NCI-H2196 (cell line): Measurements from ENCODE around the gene OPCML.

Source experiments
- DNase-seq: peaks from one replicate; lab custom pipeline; 2025; ENCODE audit not compliant: unreplicated experiment; lab: John Stamatoyannopoulos, UW

Gene OPCML

GRCh38 chr11:132907651-132908413, 624.5 kb downstream of the OPCML start:
- DNase-seq = no peak

- DNase-seq = no peak
Measured at GRCh38 chr11:132904607-132905006, 627.7 kb downstream of the OPCML start.

- DNase-seq = no peak
Measured at GRCh38 chr11:132904091-132904490, 628.2 kb downstream of the OPCML start.

GRCh38 chr11:132901638-132902471, 630.4 kb downstream of the OPCML start:
- DNase-seq = no peak

GRCh38 chr11:132898676-132899075, 633.6 kb downstream of the OPCML start:
- no peak for DNase-seq

DNA sequence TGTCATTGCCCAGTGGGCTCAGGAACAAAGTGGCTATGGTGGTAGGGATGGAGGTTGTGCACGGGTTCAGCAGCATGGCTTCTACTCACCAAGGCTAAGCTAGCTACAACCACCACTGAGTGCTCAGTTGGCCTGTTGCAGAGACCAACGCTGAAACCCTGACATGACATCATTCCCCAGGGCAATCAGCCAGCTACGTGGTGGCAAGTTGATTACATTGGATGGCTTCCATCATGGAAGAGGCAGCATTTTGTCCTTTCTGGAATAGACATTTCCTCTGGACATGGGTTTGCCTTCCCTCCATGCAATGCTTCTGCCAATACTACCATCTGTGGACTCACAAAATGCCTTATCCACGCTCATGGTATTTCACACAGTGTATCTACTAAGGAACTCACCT, 634.3 kb downstream of the OPCML start:
- no peak for DNase-seq

DNA sequence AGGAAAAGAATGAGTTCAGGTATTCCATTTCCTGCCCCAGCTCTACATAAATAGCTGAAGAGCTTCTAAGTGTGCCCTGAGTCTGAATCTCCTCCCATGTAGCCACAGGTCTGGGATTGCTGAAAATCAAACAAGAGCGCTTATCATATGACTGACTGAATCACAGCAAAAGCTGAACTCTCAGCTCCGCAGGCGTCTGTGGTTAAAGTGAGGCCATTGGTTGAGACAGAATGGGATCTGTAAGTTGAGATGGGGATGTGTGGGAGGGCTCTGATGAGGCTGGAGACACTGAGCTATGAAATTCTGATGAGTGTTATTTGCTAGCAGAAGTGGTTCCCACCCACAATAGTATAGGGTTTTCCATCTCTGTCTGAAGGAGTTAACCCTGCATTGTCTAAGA, 637.0 kb downstream of the OPCML start:
- no peak for DNase-seq

DNA sequence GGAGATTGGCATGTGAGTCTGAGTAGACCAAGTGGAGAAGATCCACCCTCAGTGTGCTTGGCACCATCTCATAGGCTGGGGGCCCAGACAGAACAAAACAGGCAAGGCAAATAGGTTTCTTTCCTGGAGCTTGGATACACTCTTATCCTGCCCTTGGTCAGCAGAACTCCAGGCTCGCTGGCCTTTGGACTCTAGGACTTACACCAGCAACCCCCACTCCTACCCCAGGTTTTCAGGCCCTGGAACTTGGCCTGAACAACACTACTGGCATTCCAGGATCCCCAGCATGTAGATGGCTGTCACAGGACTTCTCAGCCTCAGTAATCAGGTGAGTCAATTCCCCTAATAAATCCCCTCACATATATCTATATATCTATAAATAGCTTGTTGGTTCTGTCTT, 637.7 kb downstream of the OPCML start:
- DNase-seq = no peak

DNA sequence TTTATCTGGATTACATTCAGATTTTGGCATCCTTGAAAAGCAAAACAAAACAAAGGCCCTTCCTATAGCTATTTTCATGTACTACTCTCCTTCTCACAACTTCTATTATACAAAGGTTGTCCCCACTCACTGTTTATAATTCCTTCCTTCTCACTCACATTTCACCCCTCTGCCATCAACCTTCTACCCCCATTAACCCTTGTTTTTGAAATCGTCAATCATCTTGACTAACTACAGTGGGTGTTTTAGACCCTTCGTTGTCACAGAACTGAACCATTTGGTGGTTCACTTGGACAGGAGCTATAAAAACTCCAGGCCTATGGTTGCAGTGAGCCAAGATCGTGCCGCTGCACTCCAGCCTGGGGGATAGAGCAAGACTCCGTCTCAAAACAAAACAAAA, 639.4 kb downstream of the OPCML start:
- no peak for DNase-seq

- DNase-seq = no peak
Measured at GRCh38 chr11:132888226-132888625, 644.1 kb downstream of the OPCML start.

- DNase-seq = no peak
Measured at GRCh38 chr11:132886335-132886734, 646.0 kb downstream of the OPCML start.

- DNase-seq = no peak
Measured at GRCh38 chr11:132883241-132883640, 649.1 kb downstream of the OPCML start.

GRCh38 chr11:132881622-132882021, 650.7 kb downstream of the OPCML start:
- no peak for DNase-seq

GRCh38 chr11:132878111-132878510, 654.2 kb downstream of the OPCML start:
- no peak for DNase-seq

- DNase-seq = no peak
Measured at GRCh38 chr11:132876705-132877104, 655.6 kb downstream of the OPCML start.

DNA sequence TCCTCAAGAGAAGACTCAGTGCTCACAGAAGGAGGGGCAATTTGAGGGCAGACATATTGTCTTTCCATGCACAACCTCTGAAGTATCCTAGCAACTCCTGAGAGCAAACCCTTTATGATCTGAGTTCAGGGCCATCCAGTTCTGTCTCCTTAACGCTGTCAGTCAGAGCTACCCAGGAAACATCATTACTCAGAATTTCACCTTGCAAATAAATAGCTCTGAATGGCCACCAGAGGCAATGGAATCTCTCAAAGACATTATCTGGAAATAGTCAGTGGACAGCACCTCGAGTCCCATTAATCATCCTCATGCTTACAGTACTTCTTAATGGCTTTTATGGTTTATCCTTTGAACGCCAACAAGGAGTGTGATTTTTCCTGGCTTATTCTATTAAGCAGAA, 656.1 kb downstream of the OPCML start:
- DNase-seq = no peak

GRCh38 chr11:132874638-132875037, 657.7 kb downstream of the OPCML start:
- no peak for DNase-seq

DNA sequence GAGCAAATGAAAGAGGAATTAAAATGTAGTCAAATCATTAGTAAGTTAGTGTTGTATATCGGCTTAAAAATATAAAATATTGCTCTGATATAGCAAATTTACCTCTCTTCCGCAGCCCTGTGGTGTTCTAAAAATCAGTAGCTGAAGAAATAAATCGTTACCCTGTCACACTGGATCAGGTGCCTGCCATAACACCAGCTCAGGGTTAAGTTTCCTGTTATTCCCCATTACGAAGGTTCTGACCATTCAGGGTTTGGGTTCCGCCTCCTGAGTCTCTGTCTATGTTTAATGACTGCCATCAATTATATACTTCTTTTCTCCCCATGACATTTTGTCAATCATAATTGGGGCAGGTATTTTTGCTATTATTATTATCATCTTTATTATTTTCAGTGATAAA, 658.5 kb downstream of the OPCML start:
- no peak for DNase-seq

DNA sequence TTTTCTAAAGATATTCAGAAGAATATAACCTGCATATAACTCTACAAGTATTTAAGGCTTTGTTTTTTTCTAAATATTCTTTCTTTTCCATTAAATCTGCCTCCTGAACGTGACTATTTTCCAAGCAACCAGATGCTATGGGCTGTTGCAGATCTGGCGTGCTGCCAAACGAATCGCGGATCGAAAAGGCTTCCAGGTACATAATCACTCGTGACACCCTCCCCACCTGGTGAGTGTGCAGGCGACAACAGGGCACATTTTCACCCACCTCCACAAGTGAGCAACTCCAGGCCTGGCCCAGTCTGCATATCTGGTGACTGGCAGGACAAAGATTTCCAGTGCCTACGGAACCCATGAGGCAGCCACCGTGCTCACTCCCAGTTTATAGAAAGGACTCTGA, 660.1 kb downstream of the OPCML start:
- no peak for DNase-seq

- DNase-seq = no peak
Measured at GRCh38 chr11:132866783-132867545, 665.3 kb downstream of the OPCML start.

DNA sequence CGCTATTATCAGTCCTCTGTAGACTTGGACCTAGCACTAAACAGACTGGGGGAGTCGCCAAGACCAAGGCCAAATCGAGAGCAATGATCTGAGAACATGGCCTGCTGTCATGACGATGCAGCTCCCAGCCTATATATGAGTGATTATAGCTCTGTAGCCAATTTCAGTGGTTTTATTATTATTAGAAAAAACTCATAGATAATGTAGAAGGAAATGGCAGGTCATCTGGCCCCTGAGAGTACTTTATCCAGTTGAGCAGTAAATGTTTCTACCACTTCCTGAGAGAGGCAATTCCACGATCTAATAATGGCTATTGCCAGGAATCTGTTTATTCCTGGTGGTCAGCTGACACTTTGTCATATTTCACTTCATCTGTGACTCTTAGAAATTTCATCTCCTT, 666.7 kb downstream of the OPCML start:
- DNase-seq = no peak
